ENCODE results near the gene CYP3A4.

DNA sequence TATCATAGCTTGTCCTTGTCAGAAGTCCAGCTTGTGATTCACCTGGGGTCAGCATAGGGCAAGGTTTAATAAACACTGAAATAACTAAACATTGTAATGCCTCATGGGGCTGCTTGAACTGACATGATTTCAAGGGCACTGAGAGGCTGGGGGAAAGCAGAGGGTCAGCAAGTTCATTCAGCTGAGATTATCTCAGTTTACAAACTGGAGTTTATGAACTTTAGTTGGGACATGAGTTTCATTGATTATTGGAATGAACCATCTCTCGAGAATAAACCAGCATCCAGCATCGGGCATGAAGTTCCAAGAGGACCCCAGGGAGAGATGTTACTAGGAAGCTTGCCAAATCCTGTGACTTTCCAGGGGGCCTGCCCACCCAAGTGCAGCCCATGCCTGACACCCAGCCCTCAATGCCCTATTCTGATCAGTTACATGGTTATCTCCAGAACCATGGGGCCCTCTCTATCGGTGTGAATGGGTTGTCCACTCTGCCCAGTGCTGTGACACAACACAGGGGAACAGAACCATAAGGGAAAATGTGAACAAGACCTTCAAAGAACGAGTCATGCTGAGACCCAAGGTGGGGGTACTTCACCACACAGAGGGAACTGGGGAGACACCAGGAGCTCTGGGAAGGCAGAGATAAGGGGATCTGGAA, 41.1 kb downstream of the CYP3A4 start:
- no peak for TF ChIP-seq PPARA (CRISPR knock-in tag; IDR thresholded peaks at IDR 0.05; ENCODE audit: borderline replicate concordance)
- TF ChIP-seq OSR1 (CRISPR knock-in tag; IDR thresholded peaks at IDR 0.05): no peak
- TF ChIP-seq, protein P1, sequence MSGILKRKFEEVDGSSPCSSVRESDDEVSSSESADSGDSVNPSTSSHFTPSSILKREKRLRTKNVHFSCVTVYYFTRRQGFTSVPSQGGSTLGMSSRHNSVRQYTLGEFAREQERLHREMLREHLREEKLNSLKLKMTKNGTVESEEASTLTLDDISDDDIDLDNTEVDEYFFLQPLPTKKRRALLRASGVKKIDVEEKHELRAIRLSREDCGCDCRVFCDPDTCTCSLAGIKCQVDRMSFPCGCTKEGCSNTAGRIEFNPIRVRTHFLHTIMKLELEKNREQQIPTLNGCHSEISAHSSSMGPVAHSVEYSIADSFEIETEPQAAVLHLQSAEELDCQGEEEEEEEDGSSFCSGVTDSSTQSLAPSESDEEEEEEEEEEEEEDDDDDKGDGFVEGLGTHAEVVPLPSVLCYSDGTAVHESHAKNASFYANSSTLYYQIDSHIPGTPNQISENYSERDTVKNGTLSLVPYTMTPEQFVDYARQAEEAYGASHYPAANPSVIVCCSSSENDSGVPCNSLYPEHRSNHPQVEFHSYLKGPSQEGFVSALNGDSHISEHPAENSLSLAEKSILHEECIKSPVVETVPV (CRISPR knock-in tag; IDR thresholded peaks at IDR 0.05): no peak
- no peak for TF ChIP-seq RARB (CRISPR knock-in tag; IDR thresholded peaks at IDR 0.05)
- TF ChIP-seq, protein P2, sequence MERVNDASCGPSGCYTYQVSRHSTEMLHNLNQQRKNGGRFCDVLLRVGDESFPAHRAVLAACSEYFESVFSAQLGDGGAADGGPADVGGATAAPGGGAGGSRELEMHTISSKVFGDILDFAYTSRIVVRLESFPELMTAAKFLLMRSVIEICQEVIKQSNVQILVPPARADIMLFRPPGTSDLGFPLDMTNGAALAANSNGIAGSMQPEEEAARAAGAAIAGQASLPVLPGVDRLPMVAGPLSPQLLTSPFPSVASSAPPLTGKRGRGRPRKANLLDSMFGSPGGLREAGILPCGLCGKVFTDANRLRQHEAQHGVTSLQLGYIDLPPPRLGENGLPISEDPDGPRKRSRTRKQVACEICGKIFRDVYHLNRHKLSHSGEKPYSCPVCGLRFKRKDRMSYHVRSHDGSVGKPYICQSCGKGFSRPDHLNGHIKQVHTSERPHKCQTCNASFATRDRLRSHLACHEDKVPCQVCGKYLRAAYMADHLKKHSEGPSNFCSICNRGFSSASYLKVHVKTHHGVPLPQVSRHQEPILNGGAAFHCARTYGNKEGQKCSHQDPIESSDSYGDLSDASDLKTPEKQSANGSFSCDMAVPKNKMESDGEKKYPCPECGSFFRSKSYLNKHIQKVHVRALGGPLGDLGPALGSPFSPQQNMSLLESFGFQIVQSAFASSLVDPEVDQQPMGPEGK (CRISPR knock-in tag; IDR thresholded peaks at IDR 0.05; ENCODE audit: borderline replicate concordance): no peak
- TF ChIP-seq, protein P3, sequence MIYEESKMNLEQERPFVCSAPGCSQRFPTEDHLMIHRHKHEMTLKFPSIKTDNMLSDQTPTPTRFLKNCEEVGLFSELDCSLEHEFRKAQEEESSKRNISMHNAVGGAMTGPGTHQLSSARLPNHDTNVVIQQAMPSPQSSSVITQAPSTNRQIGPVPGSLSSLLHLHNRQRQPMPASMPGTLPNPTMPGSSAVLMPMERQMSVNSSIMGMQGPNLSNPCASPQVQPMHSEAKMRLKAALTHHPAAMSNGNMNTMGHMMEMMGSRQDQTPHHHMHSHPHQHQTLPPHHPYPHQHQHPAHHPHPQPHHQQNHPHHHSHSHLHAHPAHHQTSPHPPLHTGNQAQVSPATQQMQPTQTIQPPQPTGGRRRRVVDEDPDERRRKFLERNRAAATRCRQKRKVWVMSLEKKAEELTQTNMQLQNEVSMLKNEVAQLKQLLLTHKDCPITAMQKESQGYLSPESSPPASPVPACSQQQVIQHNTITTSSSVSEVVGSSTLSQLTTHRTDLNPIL (CRISPR knock-in tag; IDR thresholded peaks at IDR 0.05; ENCODE audit: low read depth): no peak
- TF ChIP-seq SNAI2 (CRISPR knock-in tag; IDR thresholded peaks at IDR 0.05): no peak
- TF ChIP-seq BACH2 (CRISPR knock-in tag; IDR thresholded peaks at IDR 0.05; ENCODE audit: borderline replicate concordance): no peak
- TF ChIP-seq, protein P4, sequence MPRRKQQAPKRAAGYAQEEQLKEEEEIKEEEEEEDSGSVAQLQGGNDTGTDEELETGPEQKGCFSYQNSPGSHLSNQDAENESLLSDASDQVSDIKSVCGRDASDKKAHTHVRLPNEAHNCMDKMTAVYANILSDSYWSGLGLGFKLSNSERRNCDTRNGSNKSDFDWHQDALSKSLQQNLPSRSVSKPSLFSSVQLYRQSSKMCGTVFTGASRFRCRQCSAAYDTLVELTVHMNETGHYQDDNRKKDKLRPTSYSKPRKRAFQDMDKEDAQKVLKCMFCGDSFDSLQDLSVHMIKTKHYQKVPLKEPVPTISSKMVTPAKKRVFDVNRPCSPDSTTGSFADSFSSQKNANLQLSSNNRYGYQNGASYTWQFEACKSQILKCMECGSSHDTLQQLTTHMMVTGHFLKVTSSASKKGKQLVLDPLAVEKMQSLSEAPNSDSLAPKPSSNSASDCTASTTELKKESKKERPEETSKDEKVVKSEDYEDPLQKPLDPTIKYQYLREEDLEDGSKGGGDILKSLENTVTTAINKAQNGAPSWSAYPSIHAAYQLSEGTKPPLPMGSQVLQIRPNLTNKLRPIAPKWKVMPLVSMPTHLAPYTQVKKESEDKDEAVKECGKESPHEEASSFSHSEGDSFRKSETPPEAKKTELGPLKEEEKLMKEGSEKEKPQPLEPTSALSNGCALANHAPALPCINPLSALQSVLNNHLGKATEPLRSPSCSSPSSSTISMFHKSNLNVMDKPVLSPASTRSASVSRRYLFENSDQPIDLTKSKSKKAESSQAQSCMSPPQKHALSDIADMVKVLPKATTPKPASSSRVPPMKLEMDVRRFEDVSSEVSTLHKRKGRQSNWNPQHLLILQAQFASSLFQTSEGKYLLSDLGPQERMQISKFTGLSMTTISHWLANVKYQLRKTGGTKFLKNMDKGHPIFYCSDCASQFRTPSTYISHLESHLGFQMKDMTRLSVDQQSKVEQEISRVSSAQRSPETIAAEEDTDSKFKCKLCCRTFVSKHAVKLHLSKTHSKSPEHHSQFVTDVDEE (CRISPR knock-in tag; IDR thresholded peaks at IDR 0.05): no peak
- no peak for TF ChIP-seq ZNF70 (CRISPR knock-in tag; IDR thresholded peaks at IDR 0.05)

Data from SK-N-SH treated with all-trans-retinoic acid at 6 μM for 48 hours (cell line).